ENCODE data around the gene METTL9. TPM values are rescaled to one million over a fixed set of nuclear protein-coding genes. Genes with fewer than 3 reads are reported as not detected.
A peak's percentile ranks its signal among the peaks of the same experiment; 100 is the strongest.

The METTL9 gene
- total RNA-seq, 4 donors from 2014 or later, result 73.5 to 231 (median 131) TPM

DNA sequence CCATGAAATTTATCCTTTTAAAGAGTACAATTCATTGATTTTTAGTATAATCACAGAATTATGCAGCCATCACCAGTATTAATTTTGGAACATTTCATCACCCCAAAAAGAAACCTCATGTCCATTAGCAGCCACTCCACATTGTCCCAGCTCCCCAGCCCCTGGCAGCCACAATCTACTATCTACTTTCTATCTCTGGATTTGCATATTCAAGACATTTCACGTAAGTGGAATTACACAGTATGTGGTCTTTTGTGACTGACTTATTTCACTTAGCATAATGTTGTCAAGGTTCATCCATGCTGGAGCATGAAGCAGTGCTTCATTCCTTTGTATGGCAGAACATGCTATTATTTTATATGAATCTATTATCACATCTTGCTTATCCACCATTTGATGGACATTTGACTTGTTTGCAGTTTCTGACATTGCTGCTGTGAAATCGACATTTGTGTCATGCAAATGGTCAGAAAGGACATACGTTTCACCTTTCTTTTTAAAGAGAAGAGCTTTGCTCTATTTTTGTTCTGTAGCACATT, 10.7 kb downstream of the METTL9 start:
- TF ChIP-seq, protein P1, sequence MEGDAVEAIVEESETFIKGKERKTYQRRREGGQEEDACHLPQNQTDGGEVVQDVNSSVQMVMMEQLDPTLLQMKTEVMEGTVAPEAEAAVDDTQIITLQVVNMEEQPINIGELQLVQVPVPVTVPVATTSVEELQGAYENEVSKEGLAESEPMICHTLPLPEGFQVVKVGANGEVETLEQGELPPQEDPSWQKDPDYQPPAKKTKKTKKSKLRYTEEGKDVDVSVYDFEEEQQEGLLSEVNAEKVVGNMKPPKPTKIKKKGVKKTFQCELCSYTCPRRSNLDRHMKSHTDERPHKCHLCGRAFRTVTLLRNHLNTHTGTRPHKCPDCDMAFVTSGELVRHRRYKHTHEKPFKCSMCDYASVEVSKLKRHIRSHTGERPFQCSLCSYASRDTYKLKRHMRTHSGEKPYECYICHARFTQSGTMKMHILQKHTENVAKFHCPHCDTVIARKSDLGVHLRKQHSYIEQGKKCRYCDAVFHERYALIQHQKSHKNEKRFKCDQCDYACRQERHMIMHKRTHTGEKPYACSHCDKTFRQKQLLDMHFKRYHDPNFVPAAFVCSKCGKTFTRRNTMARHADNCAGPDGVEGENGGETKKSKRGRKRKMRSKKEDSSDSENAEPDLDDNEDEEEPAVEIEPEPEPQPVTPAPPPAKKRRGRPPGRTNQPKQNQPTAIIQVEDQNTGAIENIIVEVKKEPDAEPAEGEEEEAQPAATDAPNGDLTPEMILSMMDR (IDR thresholded peaks at IDR 0.05), result no peak
- no peak for TF ChIP-seq POLR2A (IDR thresholded peaks at IDR 0.05)
- Histone ChIP-seq H3K27ac (no peak overlapping the region), H3K4me1 (peaks cover 0 to 5% of the 10 kb centered on the region in 2 donors), H3K27me3 (no peaks in the 10 kb centered on the region), H3K9me3 (no peaks in the 10 kb centered on the region), H3K4me3 (no peak overlapping the region), H3K36me3 (no peaks in the 10 kb centered on the region)
- no peak for DNase-seq
- intact Hi-C loops (cut with DNase I; ENCODE audit: low total_unique reads), result no loop called here

DNA sequence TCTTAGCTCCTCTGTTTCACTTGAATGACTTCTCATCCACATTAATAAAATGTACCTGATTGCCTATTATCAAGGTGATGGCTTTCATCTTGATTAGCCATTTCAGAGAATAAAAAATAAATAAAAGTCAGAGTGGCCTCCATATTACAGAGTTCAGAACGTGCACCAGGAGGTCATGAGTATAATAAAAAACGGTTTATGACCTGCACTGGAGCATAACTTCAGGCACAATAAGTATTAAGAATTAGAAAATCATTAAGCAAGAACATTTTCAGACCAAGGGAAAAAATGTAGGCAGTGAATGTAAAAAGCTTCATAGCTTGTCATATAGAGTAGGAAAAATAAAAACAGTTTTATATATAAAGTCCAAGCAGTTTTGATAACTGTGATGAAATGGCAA, 11.4 kb downstream of the METTL9 start:
- H3K4me3 ChIP-seq, result no peak overlapping the region
- H3K4me1 ChIP-seq, result peaks cover 0 to 5% of the 10 kb centered on the region in 2 donors
- no peaks in the 10 kb centered on the region for H3K9me3 ChIP-seq
- no peak for TF ChIP-seq POLR2A (IDR thresholded peaks at IDR 0.05)
- TF ChIP-seq, protein P1 (IDR thresholded peaks at IDR 0.05), result no peak
- H3K27me3 ChIP-seq, result no peaks in the 10 kb centered on the region
- no peak overlapping the region for H3K27ac ChIP-seq
- no peak for DNase-seq
- no peaks in the 10 kb centered on the region for H3K36me3 ChIP-seq
- intact Hi-C loops (cut with DNase I; ENCODE audit: low total_unique reads), result no loop called here

DNA sequence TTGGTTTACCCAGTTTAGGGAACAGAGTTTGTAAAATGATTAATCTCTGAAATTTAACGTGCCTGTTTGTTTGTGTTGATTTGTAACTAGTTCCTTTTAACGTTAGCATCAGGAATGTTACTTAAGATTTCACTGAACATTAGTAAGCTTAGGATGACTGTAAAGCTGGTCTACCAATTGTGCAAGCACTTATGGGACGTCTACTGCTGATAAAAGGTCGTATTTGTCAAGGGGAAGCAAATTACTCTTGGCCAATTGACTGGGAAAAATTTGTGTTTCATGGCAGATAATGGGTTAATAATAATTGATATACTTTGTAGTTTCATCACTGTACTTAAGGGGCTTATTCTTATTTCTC, 11.8 kb downstream of the METTL9 start:
- Histone ChIP-seq H3K27me3 (no peaks in the 10 kb centered on the region), H3K9me3 (no peaks in the 10 kb centered on the region), H3K4me3 (no peak overlapping the region), H3K4me1 (peaks cover 0 to 5% of the 10 kb centered on the region in 2 donors), H3K27ac (peak overlapping the region in 1 of 2 donors; percentile 53), H3K36me3 (no peaks in the 10 kb centered on the region)
- no peak for DNase-seq
- TF ChIP-seq POLR2A (IDR thresholded peaks at IDR 0.05), result no peak
- TF ChIP-seq, protein P1 (IDR thresholded peaks at IDR 0.05), result no peak
- intact Hi-C loops (cut with DNase I; ENCODE audit: low total_unique reads), result no loop called here

DNA sequence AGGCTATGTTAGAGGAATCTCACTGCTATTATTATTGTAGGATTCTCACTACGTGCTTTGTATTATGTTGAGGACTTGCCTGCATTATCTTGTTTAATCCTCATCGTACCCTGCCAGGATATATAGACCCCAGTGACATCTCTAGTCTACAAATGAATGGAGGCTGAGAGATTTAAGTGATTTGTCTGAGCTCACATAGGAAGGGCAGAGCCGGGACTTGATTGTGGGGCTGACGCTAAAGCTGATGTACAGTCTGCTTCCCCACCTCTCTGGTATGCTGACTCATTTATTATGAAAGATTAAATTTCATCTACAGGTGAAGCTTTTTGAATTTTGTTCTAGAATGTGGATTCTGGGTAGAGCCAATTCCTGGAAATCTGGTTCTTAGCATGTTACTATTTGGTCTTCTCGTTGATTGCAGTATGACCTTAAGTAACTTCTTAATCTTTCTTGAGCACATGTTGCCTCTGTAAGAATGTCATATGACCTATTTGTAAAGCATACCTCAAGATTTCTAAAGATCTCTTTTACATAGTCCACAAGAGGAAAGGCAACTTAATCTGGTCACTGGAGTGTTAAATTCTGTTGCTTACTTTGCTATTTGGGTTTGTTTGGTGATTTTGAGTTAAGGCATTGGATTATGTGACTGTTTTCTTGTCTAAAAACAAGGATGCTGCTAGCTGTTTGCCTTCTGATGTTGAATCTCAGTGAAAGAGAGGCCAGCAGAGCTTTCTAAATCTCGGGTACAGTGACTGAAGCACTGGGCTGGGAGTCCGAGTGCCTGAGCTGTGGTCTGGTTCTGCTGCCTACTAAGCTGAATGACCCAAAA, 12.4 kb downstream of the METTL9 start:
- intact Hi-C loops (cut with DNase I; ENCODE audit: low total_unique reads), result no loop called here
- no peak for DNase-seq

GRCh38 chr16:21613361-21613760, 14.0 kb downstream of the METTL9 start:
- intact Hi-C loops (cut with DNase I; ENCODE audit: low total_unique reads), result no loop called here
- no peaks in the 10 kb centered on the region for H3K9me3 ChIP-seq
- TF ChIP-seq POLR2A (IDR thresholded peaks at IDR 0.05), result no peak
- TF ChIP-seq, protein P1 (IDR thresholded peaks at IDR 0.05), result no peak
- no peaks in the 10 kb centered on the region for H3K36me3 ChIP-seq
- no peak overlapping the region for H3K4me3 ChIP-seq
- no peak for DNase-seq
- no peaks in the 10 kb centered on the region for H3K27me3 ChIP-seq
- peaks cover 0 to 5% of the 10 kb centered on the region in 2 donors for H3K4me1 ChIP-seq
- H3K27ac ChIP-seq, result no peak overlapping the region

More for the DNA sequence above, 12.4 kb downstream of the METTL9 start:
- H3K27ac ChIP-seq, result peak overlapping the region; percentile 27 to 53
- no peak for TF ChIP-seq POLR2A (IDR thresholded peaks at IDR 0.05)
- TF ChIP-seq, protein P1 (IDR thresholded peaks at IDR 0.05), result no peak
- no peaks in the 10 kb centered on the region for H3K36me3 ChIP-seq
- H3K4me1 ChIP-seq, result peaks cover 0 to 5% of the 10 kb centered on the region in 2 donors
- H3K4me3 ChIP-seq, result no peak overlapping the region
- no peaks in the 10 kb centered on the region for H3K9me3 ChIP-seq
- H3K27me3 ChIP-seq, result no peaks in the 10 kb centered on the region

All from uterus (tissue), 4 donors.